HCT116 (cell line): Measurements from ENCODE around the gene TENM3. TPM values are rescaled to one million over a fixed set of nuclear protein-coding genes. Genes with fewer than 3 reads are reported as not detected.
A peak's percentile ranks its signal among the peaks of the same experiment; 100 is the strongest.

Experiments used
- ATAC-seq: fragments of 200-7000 bp; cut with Tn5 transposase; 2 replicates; pipeline ENCODE4 v1.9.1; 2020; ENCODE audit warnings: mild to moderate bottlenecking, moderate library complexity
- BruUV-seq: library from RNA; stranded (reverse); fragments of 400-500 nt; replicated peaks from 2 replicates; lab custom pipeline; 2021; lab: Mats Ljungman, UMichigan
- CTCF ChIA-PET: fragments of 300-600 bp; sonication (Branson Sonifier 250); formaldehyde crosslinking; loops from one replicate; lab custom pipeline; 2021; ENCODE audit warnings: antibody characterized with exemption; lab: Charles Lee
- POLR2A ChIA-PET: fragments of 300-600, 350-600 bp; sonication (Branson Sonifier 250); formaldehyde crosslinking; loops from one replicate; lab custom pipeline; 2021; ENCODE audit warnings: antibody characterized with exemption; lab: Charles Lee
- RAD21 ChIA-PET, 2 experiments: fragments of 300-600 bp; sonication (Branson Sonifier 250); formaldehyde crosslinking; loops; one replicate each; lab custom pipeline; 2023; ENCODE audit warnings: low total read pairs in 2 of 2; ENCODE audit not compliant: uncharacterized antibody in 2 of 2, unreplicated experiment in 2 of 2, low non-redundant PET in 1 of 2; lab: Charles Lee
- DNase-seq: peaks from one replicate; pipeline ENCODE4 v3.0.0-alpha.2; 2010; ENCODE audit warnings: low read depth, low spot score
- H2AFZ ChIP-seq: fragments of 200-600 bp; shearing (Covaris generic), sonication (generic); 2 replicates; pipeline ENCODE4 v1.6.1; 2017; ENCODE audit warnings: low read depth, mixed run types, mixed read lengths, antibody characterized with exemption, low read length; ENCODE audit not compliant: poor library complexity, severe bottlenecking
- H3K27ac ChIP-seq: 2 replicates; pipeline ENCODE4 v1.5.1; 2012; ENCODE audit warnings: low read depth, low read length
- H3K27me3 ChIP-seq: fragments of 200-600 bp; sonication (generic); 2 replicates; pipeline ENCODE4 v1.6.1; 2016; ENCODE audit warnings: mixed run types, low read length, mixed read lengths; ENCODE audit not compliant: insufficient read depth
- H3K36me3 ChIP-seq, 2 experiments: fragments of 200-500 bp in 1 of 2; fragments of 200-600 bp in 1 of 2; sonication (Bioruptor generic) in 1 of 2; sonication (generic) in 1 of 2; 2 replicates each; pipeline versions ENCODE4 v1.5.1 to v1.6.1; 2014 to 2016; ENCODE audit warnings: low read length in 2 of 2, inconsistent platforms in 1 of 2, mixed read lengths in 1 of 2, mixed run types in 1 of 2; ENCODE audit not compliant: insufficient read depth in 2 of 2, control insufficient read depth in 1 of 2
- H3K4me1 ChIP-seq, 2 experiments: fragments of 200-600 bp in 1 of 2; sonication (generic) in 1 of 2; 2 replicates each; pipeline versions ENCODE4 v1.5.1 to v1.6.1; 2012 to 2017; ENCODE audit warnings: low read length in 2 of 2, inconsistent platforms in 1 of 2, mild to moderate bottlenecking in 1 of 2, mixed read lengths in 1 of 2, mixed run types in 1 of 2, moderate library complexity in 1 of 2; ENCODE audit not compliant: insufficient read depth in 2 of 2, control insufficient read depth in 1 of 2
- H3K4me2 ChIP-seq: fragments of 200-600 bp; sonication (generic); 2 replicates; pipeline ENCODE4 v1.6.1; 2017; ENCODE audit warnings: mixed run types, low read length, mixed read lengths
- H3K4me3 ChIP-seq, 2 experiments: fragments of 200-600 bp in 1 of 2; sonication (generic) in 1 of 2; replicated peaks in 1 of 2; 2 replicates each; pipeline ENCODE4 v1.5.1; 2011 to 2016; ENCODE audit warnings: low read length in 2 of 2, control low read depth in 1 of 2, low read depth in 1 of 2, mild to moderate bottlenecking in 1 of 2, mixed read lengths in 1 of 2, mixed run types in 1 of 2
- H3K79me2 ChIP-seq: fragments of 200-600 bp; sonication (generic); 2 replicates; pipeline ENCODE4 v1.6.1; 2017; ENCODE audit warnings: mild to moderate bottlenecking, mixed run types, low read length, moderate library complexity, mixed read lengths; ENCODE audit not compliant: insufficient read depth
- H3K9ac ChIP-seq: fragments of 200-600 bp; sonication (generic); 2 replicates; pipeline ENCODE4 v1.6.1; 2016; ENCODE audit warnings: low read length, mixed read lengths
- H3K9me2 ChIP-seq: fragments of 200-600 bp; sonication (generic), shearing (Covaris generic); 2 replicates; pipeline ENCODE4 v1.6.1; 2017; ENCODE audit warnings: mixed run types, mild to moderate bottlenecking, moderate library complexity; ENCODE audit not compliant: insufficient read depth
- H3K9me3 ChIP-seq, 2 experiments: fragments of 200-500 bp in 1 of 2; fragments of 200-600 bp in 1 of 2; sonication (Bioruptor generic) in 1 of 2; sonication (generic) in 1 of 2; 2 replicates each; pipeline ENCODE4 v1.6.1; 2014 to 2017; ENCODE audit warnings: low read length in 2 of 2, mixed read lengths in 2 of 2, inconsistent platforms in 1 of 2, low read depth in 1 of 2, mild to moderate bottlenecking in 1 of 2, mixed run types in 1 of 2, moderate library complexity in 1 of 2; ENCODE audit not compliant: control insufficient read depth in 1 of 2, insufficient read depth in 1 of 2
- H4K20me1 ChIP-seq: fragments of 200-600 bp; sonication (generic), shearing (Covaris generic); 2 replicates; pipeline ENCODE4 v1.6.1; 2017; ENCODE audit warnings: mixed run types, mild to moderate bottlenecking, moderate library complexity; ENCODE audit not compliant: insufficient read depth
- ATF3 ChIP-seq: IDR thresholded peaks from 2 replicates; pipeline ENCODE4 v1.6.1; 2012
- CBX3 ChIP-seq: IDR thresholded peaks from 2 replicates; pipeline ENCODE4 v1.6.1; 2012; ENCODE audit warnings: low read depth
- ELF1 ChIP-seq: IDR thresholded peaks from 2 replicates; pipeline ENCODE4 v1.6.1; 2012; ENCODE audit warnings: low read depth, borderline replicate concordance
- EZH2 ChIP-seq: fragments of 200-600 bp; sonication (generic); IDR thresholded peaks from 2 replicates; pipeline ENCODE4 v1.6.1; 2017; ENCODE audit warnings: antibody characterized with exemption, mixed run types
- EZH2phosphoT487 ChIP-seq: fragments of 200-600 bp; IDR thresholded peaks from 2 replicates; pipeline ENCODE4 v1.6.1; 2018; ENCODE audit warnings: antibody characterized with exemption, borderline replicate concordance
- FOSL1 ChIP-seq: IDR thresholded peaks from 2 replicates; pipeline ENCODE4 v1.6.1; 2012; ENCODE audit warnings: low read depth
- JUND ChIP-seq: IDR thresholded peaks from 2 replicates; pipeline ENCODE4 v1.6.1; 2012
- POLR2AphosphoS5 ChIP-seq: IDR thresholded peaks from 2 replicates; pipeline ENCODE4 v1.6.1; 2011; ENCODE audit warnings: mild to moderate bottlenecking, low read depth, low read length, moderate library complexity
- RAD21 ChIP-seq: IDR thresholded peaks from 2 replicates; pipeline ENCODE4 v1.6.1; 2012; ENCODE audit warnings: low read depth, mild to moderate bottlenecking
- REST ChIP-seq: IDR thresholded peaks from 2 replicates; pipeline ENCODE4 v1.6.1; 2012; ENCODE audit warnings: low read depth
- SIN3A ChIP-seq: IDR thresholded peaks from 2 replicates; pipeline ENCODE4 v1.6.1; 2012; ENCODE audit warnings: low read depth
- SP1 ChIP-seq: IDR thresholded peaks from 2 replicates; pipeline ENCODE4 v1.6.1; 2012; ENCODE audit warnings: low read depth
- SRF ChIP-seq: IDR thresholded peaks from 2 replicates; pipeline ENCODE4 v1.6.1; 2012; ENCODE audit warnings: low read depth
- TCF7L2 ChIP-seq: IDR thresholded peaks from 2 replicates; pipeline ENCODE4 v1.7.0; 2011; ENCODE audit warnings: borderline replicate concordance, inconsistent platforms; ENCODE audit not compliant: insufficient read depth, insufficient read length; ENCODE audit errors: extremely low read depth
- YY1 ChIP-seq: IDR thresholded peaks from 2 replicates; pipeline ENCODE4 v1.6.1; 2011; ENCODE audit warnings: low read length, low read depth, moderate library complexity, mild to moderate bottlenecking; ENCODE audit not compliant: insufficient replicate concordance; ENCODE audit errors: extremely low read depth
- ZBTB33 ChIP-seq: IDR thresholded peaks from 2 replicates; pipeline ENCODE4 v1.6.1; 2011; ENCODE audit warnings: mild to moderate bottlenecking, low read length, moderate library complexity; ENCODE audit not compliant: insufficient replicate concordance; ENCODE audit errors: extremely low read depth
- intact Hi-C: fragments of 100-400 bp; cut with micrococcal nuclease; formaldehyde crosslinking; loops from 2 replicates; pipeline ENCODE4 v1.10.0; 2022
- total RNA-seq: library from RNA; stranded (reverse); gene quantifications from one replicate; pipeline ENCODE4 v1.2.1, GENCODE V29; 2021; ENCODE audit not compliant: unreplicated experiment
- TF ChIP-seq, protein P1 (sequence below), 3 experiments: fragments of 200-600 bp in 1 of 3; sonication (generic) in 1 of 3; IDR thresholded peaks in 2 of 3; conservative IDR thresholded peaks in 1 of 3; 2 replicates each; pipeline ENCODE4 v1.5.1; 2012 to 2017; ENCODE audit warnings: low read depth in 2 of 3, low read length in 2 of 3, antibody characterized with exemption in 1 of 3, borderline replicate concordance in 1 of 3, control low read depth in 1 of 3, mild to moderate bottlenecking in 1 of 3, mixed read lengths in 1 of 3, mixed run types in 1 of 3, moderate library complexity in 1 of 3; ENCODE audit not compliant: insufficient read depth in 1 of 3
- TF ChIP-seq, protein P2 (sequence below): IDR thresholded peaks from 2 replicates; pipeline ENCODE4 v1.6.1; 2012

TENM3 gene
- total RNA-seq, 1 experiment from 2014 or later = 0.54 TPM

- H3K4me2 ChIP-seq = no peak overlapping the region
- ChIA-PET CTCF (no interaction called here), POLR2A (no interaction called here), RAD21 (no interaction called here)
- H3K4me1 ChIP-seq = no peaks in the 10 kb centered on the region
- no peaks in the 10 kb centered on the region for H3K9me2 ChIP-seq
- no peak overlapping the region for H2AFZ ChIP-seq
- H3K27me3 ChIP-seq = peaks cover 9% of the 10 kb centered on the region; the same call in 1 of the 2 replicates
- no peak overlapping the region for H3K27ac ChIP-seq
- H3K79me2 ChIP-seq = no peaks in the 10 kb centered on the region
- no peaks in the 10 kb centered on the region for H3K36me3 ChIP-seq
- H3K9ac ChIP-seq = no peak overlapping the region
- DNase-seq (peak; percentile 16), ATAC-seq (peak; percentile 74)
- intact Hi-C loops = loop anchor here (1.0 kb wide), 1 partner anchor 328 kb away; no protein-coding TSS in a partner anchor
- BruUV-seq = no TSS peak
- TF ChIP-seq ZBTB33 (no peak), CBX3 (no peak), SRF (no peak), FOSL1 (no peak), ATF3 (no peak), SIN3A (no peak), RAD21 (peak; percentile 42), POLR2AphosphoS5 (no peak), JUND (no peak), TCF7L2 (no peak), EZH2phosphoT487 (no peak), REST (no peak), YY1 (no peak), SP1 (no peak), EZH2 (no peak), ELF1 (no peak)
- TF ChIP-seq, protein P1, sequence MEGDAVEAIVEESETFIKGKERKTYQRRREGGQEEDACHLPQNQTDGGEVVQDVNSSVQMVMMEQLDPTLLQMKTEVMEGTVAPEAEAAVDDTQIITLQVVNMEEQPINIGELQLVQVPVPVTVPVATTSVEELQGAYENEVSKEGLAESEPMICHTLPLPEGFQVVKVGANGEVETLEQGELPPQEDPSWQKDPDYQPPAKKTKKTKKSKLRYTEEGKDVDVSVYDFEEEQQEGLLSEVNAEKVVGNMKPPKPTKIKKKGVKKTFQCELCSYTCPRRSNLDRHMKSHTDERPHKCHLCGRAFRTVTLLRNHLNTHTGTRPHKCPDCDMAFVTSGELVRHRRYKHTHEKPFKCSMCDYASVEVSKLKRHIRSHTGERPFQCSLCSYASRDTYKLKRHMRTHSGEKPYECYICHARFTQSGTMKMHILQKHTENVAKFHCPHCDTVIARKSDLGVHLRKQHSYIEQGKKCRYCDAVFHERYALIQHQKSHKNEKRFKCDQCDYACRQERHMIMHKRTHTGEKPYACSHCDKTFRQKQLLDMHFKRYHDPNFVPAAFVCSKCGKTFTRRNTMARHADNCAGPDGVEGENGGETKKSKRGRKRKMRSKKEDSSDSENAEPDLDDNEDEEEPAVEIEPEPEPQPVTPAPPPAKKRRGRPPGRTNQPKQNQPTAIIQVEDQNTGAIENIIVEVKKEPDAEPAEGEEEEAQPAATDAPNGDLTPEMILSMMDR (IDR thresholded peaks at IDR 0.05 in 2 of 3, conservative IDR thresholded peaks at IDR 0.05 in 1 of 3; ENCODE audit: borderline replicate concordance in 1 of 3, insufficient read depth in 1 of 3, low read depth in 2 of 3, low read length in 2 of 3) = peak; percentile 47 to 54 (median 53); a peak in 5 of 6 replicates
- TF ChIP-seq, protein P2, sequence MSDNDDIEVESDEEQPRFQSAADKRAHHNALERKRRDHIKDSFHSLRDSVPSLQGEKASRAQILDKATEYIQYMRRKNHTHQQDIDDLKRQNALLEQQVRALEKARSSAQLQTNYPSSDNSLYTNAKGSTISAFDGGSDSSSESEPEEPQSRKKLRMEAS = no peak
- H3K4me3 ChIP-seq = no peak overlapping the region
- H3K9me3 ChIP-seq = no peaks in the 10 kb centered on the region
- no peaks in the 10 kb centered on the region; the same call in 1 of the 2 replicates for H4K20me1 ChIP-seq
Observed at GRCh38 chr4:182478475-182478874, 235.3 kb downstream of the TENM3 start.
